Peyer's patch (tissue), 4 donors: ENCODE measurements around the gene STEAP1B.

Experiments used
- POLR2A ChIP-seq, 2 donors: fragments of 450-650 bp; IDR thresholded peaks; one replicate each; pipeline ENCODE4 v1.5.1; 2017; ENCODE audit warnings: antibody characterized with exemption in 2 of 2, mild to moderate bottlenecking in 2 of 2, moderate library complexity in 2 of 2
- TF ChIP-seq, protein P1 (sequence below), 6 experiments: fragments of 450-650 bp in 4 of 6; fragments of 200-600 bp in 2 of 6; sonication (generic) in 1 of 6; IDR thresholded peaks; one replicate each; pipeline ENCODE4 v1.5.1; 2017 to 2019; ENCODE audit warnings: antibody characterized with exemption in 6 of 6, mild to moderate bottlenecking in 3 of 6, moderate library complexity in 1 of 6

DNA sequence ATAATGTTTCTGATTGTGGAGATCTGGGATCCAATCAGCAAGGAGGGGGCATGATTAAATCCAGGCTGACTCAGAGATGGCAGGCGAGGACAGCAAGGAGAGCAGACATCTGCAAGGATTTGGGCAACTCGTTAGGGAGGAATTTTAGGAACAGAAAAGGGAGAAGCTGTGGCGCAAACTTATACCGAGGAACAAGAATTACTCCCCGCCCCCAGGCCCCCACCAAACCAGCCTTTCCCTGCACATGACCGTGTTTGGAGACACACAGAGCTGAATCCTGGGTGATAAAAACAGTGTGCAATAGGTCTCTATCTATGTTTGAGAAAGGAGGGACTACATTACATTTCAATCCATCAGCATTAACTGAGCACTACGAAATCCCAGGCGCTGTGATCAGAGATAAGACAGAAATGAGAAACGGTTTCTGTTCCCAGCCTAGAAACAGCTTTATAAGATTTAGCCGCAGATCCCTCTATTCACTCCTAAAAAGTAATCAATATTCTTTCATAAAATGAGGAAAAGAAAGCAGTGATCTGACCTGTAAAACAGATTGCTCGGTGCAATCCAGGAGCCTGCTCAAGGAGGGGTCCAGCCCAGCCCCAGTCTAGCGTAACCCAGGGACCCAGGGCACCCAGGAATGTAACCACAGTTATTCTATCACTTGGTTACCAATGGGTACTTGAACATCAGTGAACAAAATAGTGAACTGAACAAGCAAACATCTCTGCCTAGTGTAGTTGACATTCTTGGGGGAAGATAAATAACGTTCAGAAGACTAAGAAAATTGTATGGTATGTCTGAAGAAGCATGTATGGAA is 105.9 kb downstream of the STEAP1B start:
- TF ChIP-seq, protein P1, sequence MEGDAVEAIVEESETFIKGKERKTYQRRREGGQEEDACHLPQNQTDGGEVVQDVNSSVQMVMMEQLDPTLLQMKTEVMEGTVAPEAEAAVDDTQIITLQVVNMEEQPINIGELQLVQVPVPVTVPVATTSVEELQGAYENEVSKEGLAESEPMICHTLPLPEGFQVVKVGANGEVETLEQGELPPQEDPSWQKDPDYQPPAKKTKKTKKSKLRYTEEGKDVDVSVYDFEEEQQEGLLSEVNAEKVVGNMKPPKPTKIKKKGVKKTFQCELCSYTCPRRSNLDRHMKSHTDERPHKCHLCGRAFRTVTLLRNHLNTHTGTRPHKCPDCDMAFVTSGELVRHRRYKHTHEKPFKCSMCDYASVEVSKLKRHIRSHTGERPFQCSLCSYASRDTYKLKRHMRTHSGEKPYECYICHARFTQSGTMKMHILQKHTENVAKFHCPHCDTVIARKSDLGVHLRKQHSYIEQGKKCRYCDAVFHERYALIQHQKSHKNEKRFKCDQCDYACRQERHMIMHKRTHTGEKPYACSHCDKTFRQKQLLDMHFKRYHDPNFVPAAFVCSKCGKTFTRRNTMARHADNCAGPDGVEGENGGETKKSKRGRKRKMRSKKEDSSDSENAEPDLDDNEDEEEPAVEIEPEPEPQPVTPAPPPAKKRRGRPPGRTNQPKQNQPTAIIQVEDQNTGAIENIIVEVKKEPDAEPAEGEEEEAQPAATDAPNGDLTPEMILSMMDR (IDR thresholded peaks at IDR 0.05), result no peak
- TF ChIP-seq POLR2A (IDR thresholded peaks at IDR 0.05), result no peak
